Right renal pelvis (tissue), 4 donors: ENCODE measurements around the gene MYH3. TPM values are rescaled to one million over a fixed set of nuclear protein-coding genes. Genes with fewer than 3 reads are reported as not detected.

ENCODE experiments used
- DNase-seq, 4 donors: peaks; one replicate each; pipeline ENCODE4 v3.0.0-alpha.2; 2013; ENCODE audit warnings: low read depth in 4 of 4, low spot score in 3 of 4, missing footprints in 1 of 4
- polyA plus RNA-seq, 4 donors: library from polyadenylated mRNA; unstranded; fragments of 120-200 nt; gene quantifications; one replicate each; pipeline ENCODE4 v1.2.1, GENCODE V29; 2013; ENCODE audit not compliant: insufficient read length in 4 of 4

Gene MYH3
- polyA plus RNA-seq, 4 donors = 2.6 to 4.7 (median 3.1) TPM

GRCh38 chr17:10651927-10652326 is 5.2 kb downstream of the MYH3 start:
- no peak for DNase-seq

- no peak for DNase-seq
Measured at GRCh38 chr17:10649602-10650001, 7.5 kb downstream of the MYH3 start.

GRCh38 chr17:10648956-10649355 is 8.2 kb downstream of the MYH3 start:
- no peak for DNase-seq

DNA sequence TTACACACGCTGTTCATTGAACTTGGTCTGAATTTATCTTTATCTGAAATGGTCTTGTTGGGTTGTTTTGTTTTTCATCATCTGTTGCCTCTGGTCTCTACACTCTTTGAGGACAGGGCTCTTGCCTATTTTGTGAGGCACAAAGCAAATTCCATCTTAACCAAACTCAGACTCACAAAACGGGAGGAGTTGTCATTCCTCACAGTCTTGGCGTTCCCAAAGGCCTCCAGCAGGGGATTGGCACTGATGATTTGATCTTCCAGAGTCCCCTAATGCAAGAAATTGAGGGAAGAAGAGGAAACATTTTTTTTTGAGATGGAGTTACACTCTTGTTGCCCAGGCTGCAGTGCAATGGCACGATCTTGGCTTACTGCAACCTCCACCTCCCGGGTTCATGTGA is 8.7 kb downstream of the MYH3 start:
- DNase-seq = no peak

DNA sequence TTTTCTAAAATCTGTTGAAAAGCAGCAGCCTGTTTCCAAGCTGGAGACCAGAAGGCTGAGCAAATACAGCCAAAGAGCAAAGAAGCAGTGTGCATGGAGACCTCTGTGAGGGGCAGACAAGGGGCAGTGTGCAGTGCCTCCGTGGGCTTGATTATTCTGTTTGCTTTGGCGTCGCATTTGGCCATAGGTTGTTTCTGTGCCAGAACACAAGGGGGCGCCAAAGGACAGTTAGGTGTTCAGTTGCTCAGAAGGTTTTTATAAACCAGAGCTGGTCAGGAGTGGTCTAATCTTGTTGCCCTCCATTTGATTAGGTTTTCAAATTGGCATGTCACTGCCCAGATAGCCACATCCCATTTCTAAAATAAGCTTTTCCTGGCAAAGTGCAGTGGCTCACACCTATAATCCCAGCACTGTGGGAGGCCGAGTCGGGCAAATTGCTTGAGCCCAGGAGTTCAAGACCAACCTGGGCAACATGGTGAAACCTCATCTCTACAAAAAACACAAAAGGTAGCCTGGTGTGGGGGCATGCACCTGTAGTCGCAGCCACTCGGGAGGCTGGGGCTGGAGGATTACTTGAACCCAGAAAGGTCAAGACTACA is 10.6 kb downstream of the MYH3 start:
- DNase-seq = peak; percentile 58 to 73 (median 66)

- no peak for DNase-seq
Measured at GRCh38 chr17:10640475-10640874, 16.6 kb downstream of the MYH3 start.

- no peak for DNase-seq
Measured at GRCh38 chr17:10638151-10638550, 19.0 kb downstream of the MYH3 start.

- no peak for DNase-seq
Measured at GRCh38 chr17:10635290-10635689, 21.8 kb downstream of the MYH3 start.

GRCh38 chr17:10633738-10634379 is 23.2 kb downstream of the MYH3 start:
- DNase-seq = no peak

DNA sequence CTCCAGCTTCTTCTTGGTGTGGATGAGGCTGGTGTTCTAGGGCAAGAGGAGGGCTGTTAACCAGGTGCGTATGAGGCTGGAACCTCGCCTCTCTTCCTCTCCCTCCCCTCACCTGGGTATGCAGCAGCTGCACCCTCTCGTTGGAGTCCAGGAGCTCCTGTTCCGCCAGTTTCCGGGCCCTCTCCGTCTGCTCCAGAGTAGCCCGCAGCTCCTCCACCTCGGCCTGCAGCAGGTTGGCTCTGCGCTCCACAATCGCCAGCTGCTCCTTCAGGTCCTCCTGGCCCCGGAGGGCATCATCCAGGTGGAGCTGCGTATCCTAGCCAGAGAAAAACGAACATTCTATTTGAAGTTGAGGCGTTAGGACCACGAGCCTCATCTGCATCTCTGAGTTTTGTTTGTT is 25.4 kb downstream of the MYH3 start:
- no peak for DNase-seq

DNA sequence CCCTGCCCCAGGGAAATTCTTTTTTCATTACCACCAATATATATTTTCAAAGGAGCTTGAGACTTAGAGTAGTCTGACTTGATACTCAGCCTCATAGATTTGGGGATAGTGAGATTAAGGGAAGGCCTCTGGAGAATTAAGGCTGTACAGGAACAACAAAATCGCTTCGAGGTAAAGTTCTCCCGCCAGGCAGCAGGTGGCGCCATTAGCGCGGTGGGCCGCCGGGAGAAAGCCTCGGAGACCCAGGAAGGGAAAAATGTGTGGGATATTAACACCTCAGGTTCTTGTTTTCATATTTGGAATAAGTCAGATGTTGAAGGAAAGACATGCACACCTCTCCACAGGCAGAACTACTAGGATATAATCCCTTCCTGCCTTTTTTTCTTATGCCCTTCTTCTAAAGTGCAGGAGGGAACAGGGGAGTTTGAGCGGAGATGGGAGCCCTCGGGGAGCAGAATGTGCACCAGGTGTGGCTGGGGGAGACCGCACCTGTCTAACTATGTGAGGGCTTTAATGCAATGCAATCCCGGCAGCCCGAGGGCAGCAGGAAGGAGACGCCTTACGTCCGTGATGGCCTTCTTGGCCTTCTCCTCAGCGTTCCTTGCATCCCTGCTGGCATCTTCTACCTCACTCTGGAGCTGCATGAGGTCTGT is 25.9 kb downstream of the MYH3 start:
- no peak for DNase-seq

DNA sequence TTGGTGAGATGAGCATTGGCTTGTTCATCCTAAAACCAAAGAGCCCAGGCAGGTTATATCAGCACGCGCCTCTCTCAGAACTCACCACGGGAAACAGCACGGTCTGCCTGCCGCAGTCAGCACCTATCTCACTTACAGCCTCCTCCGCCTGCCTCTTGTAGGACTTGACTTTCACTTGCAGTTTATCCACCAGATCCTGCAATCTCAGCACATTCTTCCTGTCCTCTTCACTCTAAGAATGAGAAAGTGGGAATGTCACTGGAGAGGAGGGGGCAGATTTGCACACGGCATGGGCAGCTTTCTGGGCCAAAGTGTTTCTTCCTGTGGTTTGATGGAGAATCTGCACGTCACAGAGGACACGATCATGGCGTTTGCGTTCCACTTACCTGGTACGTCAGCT is 27.4 kb downstream of the MYH3 start:
- no peak for DNase-seq

GRCh38 chr17:10628756-10629155 is 28.4 kb downstream of the MYH3 start:
- no peak for DNase-seq

DNA sequence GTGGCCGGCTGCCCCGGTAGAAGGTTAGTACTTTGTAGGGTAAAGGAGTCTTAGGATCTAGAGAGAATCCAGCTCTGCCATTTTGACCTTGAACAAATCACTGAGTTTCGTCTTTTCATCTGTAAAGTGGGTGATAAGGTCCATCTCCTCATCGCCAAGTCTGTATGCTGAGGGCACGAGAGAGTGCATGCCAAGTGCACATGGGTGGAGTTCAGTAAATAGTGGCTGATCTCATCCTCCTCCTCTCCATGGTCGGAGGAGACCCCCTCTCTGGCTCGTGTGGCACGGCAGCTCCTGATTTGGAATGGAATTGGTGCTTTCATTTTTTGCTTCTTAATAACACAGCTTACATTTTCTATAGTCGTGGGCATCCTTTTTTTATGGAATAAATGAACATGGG is 30.7 kb downstream of the MYH3 start:
- DNase-seq = no peak

DNA sequence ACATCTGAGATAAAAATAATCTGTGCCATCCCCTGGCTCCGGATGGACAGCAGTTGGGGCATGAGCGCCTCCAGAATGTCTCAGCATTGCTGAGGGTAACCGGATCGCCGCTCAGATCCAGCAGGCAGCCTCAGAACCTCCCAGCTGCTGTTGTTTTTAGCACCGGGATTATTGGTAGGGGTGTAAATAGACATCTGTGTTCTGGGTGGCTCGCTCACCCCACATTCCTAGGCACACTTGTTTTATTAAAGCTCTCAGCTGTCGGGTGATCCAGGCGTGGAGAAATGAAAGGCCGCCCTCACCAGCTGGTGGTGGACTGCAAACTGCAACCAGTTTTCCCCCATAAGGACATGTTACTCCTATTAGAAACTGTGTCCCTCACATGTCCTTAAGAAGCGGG is 32.1 kb downstream of the MYH3 start:
- no peak for DNase-seq

GRCh38 chr17:10623737-10624338 is 33.3 kb downstream of the MYH3 start:
- no peak for DNase-seq

DNA sequence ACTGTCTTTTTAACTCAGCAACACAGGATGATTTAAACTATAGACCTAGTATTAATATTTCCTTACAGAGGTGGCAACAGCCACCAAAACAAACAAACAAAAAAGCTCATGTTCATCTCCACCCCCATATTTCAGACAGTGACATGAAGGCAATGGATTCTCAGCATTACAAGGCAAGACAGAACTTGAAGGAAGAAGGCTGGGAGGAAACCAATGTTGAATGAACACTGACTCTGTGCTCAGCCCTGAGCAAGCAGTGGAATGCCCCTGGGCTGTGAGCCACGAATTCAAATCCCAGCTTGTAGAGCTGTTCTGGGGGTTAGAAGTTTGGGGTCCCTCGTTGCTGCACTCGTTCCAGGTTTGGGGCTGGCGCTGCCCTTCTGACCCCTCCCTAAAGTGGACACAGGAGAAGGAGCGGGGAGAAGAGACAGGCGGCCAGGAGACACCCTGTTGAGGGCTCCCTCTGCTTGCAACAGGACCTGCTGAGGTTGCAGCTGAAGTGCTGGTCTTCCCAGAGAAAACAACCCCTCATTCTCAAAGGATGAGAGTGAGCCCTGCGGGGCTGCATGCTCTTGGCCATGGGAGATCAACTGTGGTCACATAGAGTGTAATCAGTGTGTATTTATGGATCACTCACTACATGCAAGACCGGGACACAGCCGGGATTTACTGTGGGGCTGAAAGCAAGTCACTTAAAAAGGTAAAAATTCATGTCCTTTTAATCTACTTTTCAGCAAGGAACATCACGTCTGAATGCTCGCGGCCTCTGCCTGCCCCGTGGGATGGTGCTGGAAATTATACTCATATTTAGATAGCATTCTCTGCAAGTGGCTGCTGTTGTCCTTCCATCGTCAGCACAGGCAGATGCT is 34.3 kb downstream of the MYH3 start:
- DNase-seq = no peak

- DNase-seq = no peak
Measured at GRCh38 chr17:10621397-10621796, 35.7 kb downstream of the MYH3 start.

GRCh38 chr17:10620823-10621222 is 36.3 kb downstream of the MYH3 start:
- DNase-seq = no peak

GRCh38 chr17:10618202-10618635 is 38.9 kb downstream of the MYH3 start:
- DNase-seq = peak; percentile 35 to 62 (median 42)

GRCh38 chr17:10617120-10617505 is 40.0 kb downstream of the MYH3 start:
- no peak for DNase-seq
